GM23248 (cell line): ENCODE measurements around the gene SBF2.

Experiments used
- EZH2 ChIP-seq: fragments of 200-600 bp; sonication (generic); IDR thresholded peaks from 2 replicates; pipeline ENCODE4 v1.6.1; 2018; ENCODE audit warnings: antibody characterized with exemption, mild to moderate bottlenecking; ENCODE audit not compliant: insufficient read depth, poor library complexity, severe bottlenecking
- EZH2phosphoT487 ChIP-seq: fragments of 200-600 bp; sonication (generic); IDR thresholded peaks from 2 replicates; pipeline ENCODE4 v1.6.1; 2018; ENCODE audit warnings: antibody characterized with exemption, moderate library complexity, mild to moderate bottlenecking, low read depth; ENCODE audit not compliant: insufficient read depth

DNA sequence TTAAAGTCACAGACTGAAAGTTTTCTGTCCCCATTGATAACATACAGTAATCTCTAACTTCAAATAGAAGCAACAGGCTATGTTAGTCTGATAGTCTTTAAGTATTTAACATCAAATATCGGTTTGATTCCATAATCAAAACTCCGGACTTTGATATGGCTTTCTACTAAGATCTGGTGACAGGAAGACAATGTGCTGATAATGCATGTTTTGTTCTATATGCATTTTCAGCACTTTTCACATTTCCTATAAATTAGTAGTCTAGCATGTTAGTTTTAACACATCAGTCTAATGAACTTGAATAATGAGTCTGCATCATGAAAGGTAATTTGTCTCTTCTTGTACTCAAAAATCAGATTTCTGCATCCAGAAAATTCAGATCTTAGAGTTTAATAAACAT lies 252.7 kb downstream of the SBF2 start:
- no peak for TF ChIP-seq EZH2phosphoT487
- no peak for TF ChIP-seq EZH2
